NCI-H146 treated with DMSO at 0.1 percent for 48 hours (cell line): ENCODE results near the gene EEPD1.
"Not testable (repeated sequence)": the region's sequence is repeated elsewhere in the genome, so short reads cannot be mapped to it uniquely, and the experiment has no call there.

Source experiments
- DNase-seq: peaks from one replicate; lab custom pipeline; 2025; ENCODE audit not compliant: unreplicated experiment; lab: John Stamatoyannopoulos, UW

EEPD1 gene

GRCh38 chr7:36214608-36215456, 61.8 kb downstream of the EEPD1 start:
- no peak for DNase-seq

- no peak for DNase-seq
Measured at GRCh38 chr7:36215457-36215765, 62.4 kb downstream of the EEPD1 start.

- DNase-seq = no peak
Measured at GRCh38 chr7:36216063-36216684, 63.1 kb downstream of the EEPD1 start.

GRCh38 chr7:36217211-36217960, 64.3 kb downstream of the EEPD1 start:
- no peak for DNase-seq

GRCh38 chr7:36217961-36218284, 64.9 kb downstream of the EEPD1 start:
- DNase-seq = no peak

- no peak for DNase-seq
Measured at GRCh38 chr7:36219429-36219828, 66.4 kb downstream of the EEPD1 start.

GRCh38 chr7:36223851-36224250, 70.8 kb downstream of the EEPD1 start:
- no peak for DNase-seq

GRCh38 chr7:36224934-36225858, 72.1 kb downstream of the EEPD1 start:
- DNase-seq = no peak

GRCh38 chr7:36226151-36226550, 73.1 kb downstream of the EEPD1 start:
- DNase-seq = no peak

GRCh38 chr7:36227223-36227622, 74.2 kb downstream of the EEPD1 start:
- no peak for DNase-seq

- no peak for DNase-seq
Measured at GRCh38 chr7:36228039-36228438, 75.0 kb downstream of the EEPD1 start.

- no peak for DNase-seq
Measured at GRCh38 chr7:36231406-36231805, 78.4 kb downstream of the EEPD1 start.

- DNase-seq = no peak
Measured at GRCh38 chr7:36232555-36232954, 79.5 kb downstream of the EEPD1 start.

GRCh38 chr7:36232971-36233550, 80.0 kb downstream of the EEPD1 start:
- peak; percentile 25 for DNase-seq

GRCh38 chr7:36236073-36236472, 83.0 kb downstream of the EEPD1 start:
- DNase-seq = no peak

GRCh38 chr7:36238138-36238537, 85.1 kb downstream of the EEPD1 start:
- no peak for DNase-seq

- not testable (repeated sequence) for DNase-seq
Measured at GRCh38 chr7:36243356-36243755, 90.3 kb downstream of the EEPD1 start.

GRCh38 chr7:36244001-36244400, 90.9 kb downstream of the EEPD1 start:
- not testable (repeated sequence) for DNase-seq

GRCh38 chr7:36244429-36244828, 91.4 kb downstream of the EEPD1 start:
- DNase-seq = no peak

GRCh38 chr7:36245684-36246299, 92.7 kb downstream of the EEPD1 start:
- DNase-seq = peak; percentile 9
